Endothelial cell of umbilical vein (primary cell): ENCODE measurements around the gene LGALS13. TPM values are rescaled to one million over a fixed set of nuclear protein-coding genes. Genes with fewer than 3 reads are reported as not detected.

Source experiments
- BruUV-seq: library from RNA; stranded (reverse); fragments of 400-500 nt; replicated peaks from 2 replicates; lab custom pipeline; 2021; lab: Mats Ljungman, UMichigan
- CTCF ChIA-PET: fragments of 300-600, 350-600 bp; sonication (Branson Sonifier 250); formaldehyde crosslinking; loops from one replicate; lab custom pipeline; 2021; ENCODE audit warnings: antibody characterized with exemption, inconsistent platforms; lab: Charles Lee
- POLR2A ChIA-PET: fragments of 300-600, 350-600 bp; sonication (Branson Sonifier 250); formaldehyde crosslinking; loops from one replicate; lab custom pipeline; 2021; ENCODE audit warnings: antibody characterized with exemption, inconsistent platforms; lab: Charles Lee
- DNase-seq: peaks from one replicate; pipeline ENCODE4 v3.0.0-alpha.2; 2011; ENCODE audit warnings: low read depth, low spot score
- FAIRE-seq: peaks from 2 replicates; lab custom pipeline; 2011; peaks lifted over from hg19 to GRCh38; lab: Jason Lieb, UNC
- H2AFZ ChIP-seq: 2 replicates; pipeline ENCODE4 v1.6.0; 2012; ENCODE audit warnings: low read depth, low read length, control low read depth, inconsistent platforms
- H3K27ac ChIP-seq: 2 replicates; pipeline ENCODE4 v1.5.1; 2011; ENCODE audit warnings: low read depth, mild to moderate bottlenecking, control low read depth, low read length, moderate library complexity; ENCODE audit not compliant: insufficient read depth
- H3K27me3 ChIP-seq, 2 experiments: 2 replicates each; pipeline versions ENCODE4 v1.6.0 to v1.6.1; 2011; ENCODE audit warnings: low read length in 2 of 2, mixed read lengths in 1 of 2; ENCODE audit not compliant: control insufficient read depth in 2 of 2, insufficient read depth in 2 of 2
- H3K36me3 ChIP-seq, 2 experiments: 2 replicates in 1 of 2; 3 replicates in 1 of 2; pipeline ENCODE4 v1.5.1; 2011; ENCODE audit warnings: low read length in 2 of 2, mild to moderate bottlenecking in 1 of 2, moderate library complexity in 1 of 2; ENCODE audit not compliant: control insufficient read depth in 2 of 2, insufficient read depth in 2 of 2; ENCODE audit errors: extremely low read depth in 1 of 2
- H3K4me1 ChIP-seq: 3 replicates; pipeline ENCODE4 v1.5.1; 2011; ENCODE audit warnings: mild to moderate bottlenecking, low read length; ENCODE audit not compliant: control insufficient read depth, insufficient read depth; ENCODE audit errors: extremely low read depth
- H3K4me2 ChIP-seq: 2 replicates; pipeline ENCODE4 v1.6.1; 2011; ENCODE audit warnings: low read length, control low read depth, mixed read lengths; ENCODE audit not compliant: insufficient read depth
- H3K4me3 ChIP-seq, 3 experiments: fragments of 200-600 bp in 1 of 3; sonication (generic), shearing (Covaris generic) in 1 of 3; replicated peaks in 1 of 3; 2 replicates each; pipeline ENCODE4 v1.5.1; 2011 to 2016; ENCODE audit warnings: control low read depth in 3 of 3, low read length in 3 of 3, mild to moderate bottlenecking in 2 of 3, inconsistent platforms in 1 of 3, low read depth in 1 of 3, moderate library complexity in 1 of 3; ENCODE audit not compliant: insufficient read depth in 1 of 3
- H3K79me2 ChIP-seq: 2 replicates; pipeline ENCODE4 v1.6.0; 2012; ENCODE audit warnings: low read length, inconsistent platforms; ENCODE audit not compliant: control insufficient read depth, insufficient read depth
- H3K9ac ChIP-seq: replicated peaks from 2 replicates; pipeline ENCODE3; 2011; ENCODE audit warnings: low read length, control low read depth; ENCODE audit not compliant: insufficient read depth; ENCODE audit errors: extremely low read depth
- H3K9me1 ChIP-seq: replicated peaks from 3 replicates; pipeline ENCODE4 v1.6.0; 2011; ENCODE audit warnings: mild to moderate bottlenecking, low read length; ENCODE audit not compliant: control insufficient read depth, insufficient read depth; ENCODE audit errors: extremely low read depth
- H3K9me3 ChIP-seq: replicated peaks from 2 replicates; pipeline ENCODE4 v1.5.1; 2012; ENCODE audit warnings: low read length, inconsistent platforms; ENCODE audit not compliant: control insufficient read depth, insufficient read depth
- H4K20me1 ChIP-seq: replicated peaks from 2 replicates; pipeline ENCODE3; 2011; ENCODE audit warnings: mild to moderate bottlenecking, low read length; ENCODE audit not compliant: control insufficient read depth, insufficient read depth; ENCODE audit errors: extremely low read depth
- CTCF ChIP-seq, 2 donors: IDR thresholded peaks; 1 replicate in 1 of 2; 2 replicates in 1 of 2; pipeline ENCODE4 v1.5.1; 2011; ENCODE audit warnings: low read length in 2 of 2, mild to moderate bottlenecking in 2 of 2, moderate library complexity in 2 of 2, control low read depth in 1 of 2, inconsistent platforms in 1 of 2, low read depth in 1 of 2; ENCODE audit not compliant: insufficient read depth in 1 of 2; ENCODE audit errors: extremely low read depth in 1 of 2
- EZH2 ChIP-seq: IDR thresholded peaks from 2 replicates; pipeline ENCODE4 v1.6.1; 2012; ENCODE audit warnings: borderline replicate concordance, low read depth, mild to moderate bottlenecking, moderate library complexity, low read length, inconsistent platforms; ENCODE audit not compliant: severe bottlenecking
- FOS ChIP-seq: IDR thresholded peaks from 2 replicates; pipeline ENCODE4 v1.6.1; 2011; ENCODE audit warnings: mild to moderate bottlenecking, low read length, moderate library complexity, borderline replicate concordance; ENCODE audit not compliant: insufficient read depth
- GATA2 ChIP-seq: IDR thresholded peaks from 2 replicates; pipeline ENCODE4 v1.7.0; 2011; ENCODE audit warnings: low read depth, mild to moderate bottlenecking, moderate library complexity, mixed read lengths, low read length; ENCODE audit not compliant: insufficient read length, insufficient read depth
- JUN ChIP-seq: IDR thresholded peaks from 2 replicates; pipeline ENCODE4 v1.6.1; 2011; ENCODE audit warnings: borderline replicate concordance, low read depth; ENCODE audit not compliant: insufficient read length, insufficient read depth
- MAX ChIP-seq: IDR thresholded peaks from 2 replicates; pipeline ENCODE4 v1.6.1; 2011; ENCODE audit not compliant: insufficient read depth, insufficient read length
- MYC ChIP-seq: IDR thresholded peaks from one replicate; pipeline ENCODE4 v1.6.1; 2011; ENCODE audit warnings: mild to moderate bottlenecking, low read depth, low read length
- POLR2A ChIP-seq: IDR thresholded peaks from 2 replicates; pipeline ENCODE4 v1.6.1; 2012; ENCODE audit warnings: low read depth, mild to moderate bottlenecking, control low read depth, low read length
- POLR2AphosphoS5 ChIP-seq: IDR thresholded peaks from 2 replicates; pipeline ENCODE4 v1.6.1; 2012; ENCODE audit warnings: low read depth, mild to moderate bottlenecking, control low read depth, low read length, moderate library complexity; ENCODE audit not compliant: insufficient read depth
- dilution Hi-C: fragments of 300-500 bp; cut with MboI; formaldehyde crosslinking; loops from one replicate; pipeline ENCODE4 v1.15.0; 2019; ENCODE audit warnings: low sequenced_read_pairs; ENCODE audit not compliant: extremely low pct_ligation_motif_present
- intact Hi-C: fragments of 100-400 bp; cut with micrococcal nuclease; formaldehyde crosslinking; loops from one replicate; pipeline ENCODE4 v1.10.0; 2022
- polyA plus RNA-seq, 4 experiments: library from polyadenylated mRNA; depleted of rRNA in 3 of 4; stranded (reverse) in 3 of 4; unstranded in 1 of 4; fragments of >200 nt; gene quantifications; 2 replicates each; pipeline versions ENCODE4 v1.2.1 to v1.2.3, GENCODE V29; 2011 to 2012; ENCODE audit warnings: missing spikeins in 1 of 4
- total RNA-seq: library from RNA; stranded (reverse); gene quantifications from 2 replicates; pipeline ENCODE4 v1.2.3, GENCODE V29; 2021

Gene LGALS13
- total and polyA plus RNA-seq, 2 donors (not counting 3 experiments of a cell fraction or from before 2014, with no cell fraction given) = not detected

GRCh38 chr19:39566064-39566463 is 36.3 kb upstream of the LGALS13 start:
- ChIA-PET POLR2A (no interaction called here), CTCF (no interaction called here)
- H3K4me2 ChIP-seq = no peak overlapping the region
- H3K27me3 ChIP-seq = no peaks in the 10 kb centered on the region
- H3K27ac ChIP-seq = no peak overlapping the region
- dilution Hi-C loops = loop anchor here (10.0 kb wide), 1 partner anchor 109 kb away; no protein-coding TSS in a partner anchor
- no peaks in the 10 kb centered on the region for H3K9me3 ChIP-seq
- no peaks in the 10 kb centered on the region for H3K36me3 ChIP-seq
- DNase-seq (no peak), FAIRE-seq (no peak)
- no peak overlapping the region for H3K9ac ChIP-seq
- no peaks in the 10 kb centered on the region for H3K9me1 ChIP-seq
- no peaks in the 10 kb centered on the region for H4K20me1 ChIP-seq
- H3K4me3 ChIP-seq = no peak overlapping the region
- H3K4me1 ChIP-seq = no peaks in the 10 kb centered on the region
- TF ChIP-seq MAX = no peak
- intact Hi-C loops = no loop called here
- BruUV-seq = no TSS peak
- no peak overlapping the region for H2AFZ ChIP-seq
- H3K79me2 ChIP-seq = no peaks in the 10 kb centered on the region

- BruUV-seq = no TSS peak
- Histone ChIP-seq H3K9me3 (no peaks in the 10 kb centered on the region), H3K9ac (no peak overlapping the region), H3K9me1 (no peaks in the 10 kb centered on the region), H4K20me1 (no peaks in the 10 kb centered on the region), H3K27me3 (no peaks in the 10 kb centered on the region), H2AFZ (no peak overlapping the region), H3K27ac (no peak overlapping the region), H3K4me2 (no peak overlapping the region), H3K4me3 (no peak overlapping the region), H3K4me1 (no peaks in the 10 kb centered on the region), H3K36me3 (no peaks in the 10 kb centered on the region), H3K79me2 (no peaks in the 10 kb centered on the region)
- dilution Hi-C loops = loop anchor here (10.0 kb wide), 1 partner anchor 106 kb away; no protein-coding TSS in a partner anchor
- intact Hi-C loops = no loop called here
- DNase-seq (no peak), FAIRE-seq (no peak)
- POLR2A ChIA-PET = no interaction called here
- CTCF ChIA-PET = no interaction called here
- TF ChIP-seq POLR2AphosphoS5 (no peak), MAX (no peak), POLR2A (no peak), GATA2 (no peak), JUN (no peak), MYC (no peak), CTCF (IDR thresholded peaks at IDR 0.05; ENCODE audit: extremely low read depth in 1 of 2, insufficient read depth in 1 of 2, low read depth in 1 of 2, low read length in 2 of 2) (no peak), FOS (no peak), EZH2 (no peak)
Measured at GRCh38 chr19:39568604-39569003, 33.7 kb upstream of the LGALS13 start.
